ENCODE results near the gene ME1. TPM values are rescaled to one million over a fixed set of nuclear protein-coding genes. Genes with fewer than 3 reads are reported as not detected.

Gene ME1
- 35.4 to 44.0 TPM (median 38.4 TPM) in 5 replicates for total RNA-seq (2022; extraction: Qiagen RNA extraction)

GRCh38 chr6:83430611-83431544 lies at the start of gene ME1:
Gene ME1 (minus strand): TSS chr6:83431051. CDS start chr6:83430954, 97 bp downstream.

GRCh38 chr6:83192871-83193746 lies 237.7 kb downstream of the ME1 start, which contains the start of the genes PGM3 and RWDD2A:
Gene PGM3 (minus strand): TSS chr6:83193265. CDS start chr6:83191012, 2,253 bp downstream.
Gene RWDD2A (plus strand): TSS chr6:83193357. CDS start chr6:83194452, 1,095 bp downstream.

Other genes starting within 250 kb of the ME1 start
- 24.4 to 33.3 TPM (median 25.7 TPM) in 5 replicates for gene PGM3, start 237.8 kb downstream of the ME1 start, total RNA-seq (2022; extraction: Qiagen RNA extraction)
- gene RWDD2A, start 237.7 kb downstream of the ME1 start, total RNA-seq (2022; extraction: Qiagen RNA extraction) = 1.4 to 1.8 TPM (median 1.6 TPM) in 5 replicates
- 0.05 to 0.09 TPM (median 0.07 TPM) in 5 replicates for gene PRSS35, start 81.5 kb upstream of the ME1 start, total RNA-seq (2022; extraction: Qiagen RNA extraction)

All from A549 treated with Hydrocortisone at 1 μM for 4 hours (cell line).